Nephron progenitor cell (in vitro differentiated cells): ENCODE measurements around the gene KRT75.

Source experiments
- DNase-seq: peaks from one replicate; pipeline ENCODE4 v3.0.0; 2021
- H3K27ac Mint-ChIP-seq: 2 replicates; pipeline ENCODE4 v1.8.0; 2021; ENCODE audit warnings: mild to moderate bottlenecking, moderate library complexity, mixed read lengths
- H3K27me3 Mint-ChIP-seq: 2 replicates; pipeline ENCODE4 v1.8.0; 2021; ENCODE audit warnings: mild to moderate bottlenecking, low read depth, mixed read lengths; ENCODE audit not compliant: poor library complexity
- H3K36me3 Mint-ChIP-seq: 2 replicates; pipeline ENCODE4 v1.8.0; 2021; ENCODE audit warnings: low read depth, mixed read lengths
- H3K4me1 Mint-ChIP-seq: 2 replicates; pipeline ENCODE4 v1.8.0; 2021; ENCODE audit warnings: mixed read lengths
- H3K4me3 Mint-ChIP-seq: 2 replicates; pipeline ENCODE4 v1.8.0; 2021; ENCODE audit warnings: mild to moderate bottlenecking, moderate library complexity, mixed read lengths
- H3K9me3 Mint-ChIP-seq: 2 replicates; pipeline ENCODE4 v1.8.0; 2021; ENCODE audit warnings: mild to moderate bottlenecking, moderate library complexity, mixed read lengths
- TF ChIP-seq, protein P1 (sequence below): fragments of 200-600 bp; sonication (generic); IDR thresholded peaks from 2 replicates; pipeline ENCODE4 v1.5.0; 2021; ENCODE audit warnings: antibody characterized with exemption

Gene KRT75

DNA sequence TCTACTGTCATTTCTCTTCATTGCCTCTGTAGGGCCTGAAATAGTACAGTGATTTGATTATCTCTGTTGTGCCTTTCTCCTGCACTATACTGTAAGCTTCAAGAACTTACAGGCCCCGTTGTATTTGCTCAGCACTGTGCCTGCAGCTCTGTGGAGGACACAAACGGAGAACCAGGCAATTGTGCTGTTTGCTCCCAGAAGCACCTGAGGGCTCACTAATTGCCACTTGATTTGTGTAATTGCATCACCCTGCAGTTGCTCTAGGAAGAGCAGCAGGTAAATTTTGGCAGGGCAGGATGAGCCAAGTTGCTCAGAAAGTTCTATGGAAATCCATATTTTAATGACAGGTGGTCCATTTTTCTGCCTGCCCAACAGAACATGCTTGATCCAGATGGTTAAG, 16.4 kb downstream of the KRT75 start:
- Mint-ChIP-seq H3K27me3 (peaks cover 4% of the 10 kb centered on the region), H3K4me1 (peaks cover 25% of the 10 kb centered on the region), H3K9me3 (no peaks in the 10 kb centered on the region), H3K27ac (no peak overlapping the region), H3K4me3 (no peak overlapping the region), H3K36me3 (no peaks in the 10 kb centered on the region)
- TF ChIP-seq, protein P1, sequence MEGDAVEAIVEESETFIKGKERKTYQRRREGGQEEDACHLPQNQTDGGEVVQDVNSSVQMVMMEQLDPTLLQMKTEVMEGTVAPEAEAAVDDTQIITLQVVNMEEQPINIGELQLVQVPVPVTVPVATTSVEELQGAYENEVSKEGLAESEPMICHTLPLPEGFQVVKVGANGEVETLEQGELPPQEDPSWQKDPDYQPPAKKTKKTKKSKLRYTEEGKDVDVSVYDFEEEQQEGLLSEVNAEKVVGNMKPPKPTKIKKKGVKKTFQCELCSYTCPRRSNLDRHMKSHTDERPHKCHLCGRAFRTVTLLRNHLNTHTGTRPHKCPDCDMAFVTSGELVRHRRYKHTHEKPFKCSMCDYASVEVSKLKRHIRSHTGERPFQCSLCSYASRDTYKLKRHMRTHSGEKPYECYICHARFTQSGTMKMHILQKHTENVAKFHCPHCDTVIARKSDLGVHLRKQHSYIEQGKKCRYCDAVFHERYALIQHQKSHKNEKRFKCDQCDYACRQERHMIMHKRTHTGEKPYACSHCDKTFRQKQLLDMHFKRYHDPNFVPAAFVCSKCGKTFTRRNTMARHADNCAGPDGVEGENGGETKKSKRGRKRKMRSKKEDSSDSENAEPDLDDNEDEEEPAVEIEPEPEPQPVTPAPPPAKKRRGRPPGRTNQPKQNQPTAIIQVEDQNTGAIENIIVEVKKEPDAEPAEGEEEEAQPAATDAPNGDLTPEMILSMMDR: no peak
- DNase-seq: no peak

DNA sequence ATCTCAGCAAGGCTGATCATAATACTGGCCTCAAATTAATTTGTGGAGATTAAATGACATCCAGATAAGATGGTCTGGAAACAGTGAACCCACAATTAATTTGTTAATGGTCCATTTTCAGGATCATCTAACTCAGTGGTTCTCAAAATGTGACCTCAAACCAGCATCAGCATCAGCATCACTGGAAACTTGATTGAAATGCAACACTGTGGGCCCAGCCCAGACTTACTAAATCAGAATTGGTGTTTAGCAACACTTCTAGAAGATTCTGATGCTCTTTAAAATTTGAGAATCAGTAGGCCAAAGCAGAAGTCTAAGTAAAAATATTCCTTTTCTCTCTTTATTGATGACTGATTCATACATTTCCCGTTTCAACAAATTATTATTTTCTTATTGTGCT, 17.4 kb downstream of the KRT75 start:
- no peaks in the 10 kb centered on the region for H3K27me3 Mint-ChIP-seq
- H3K4me3 Mint-ChIP-seq: no peak overlapping the region
- no peak overlapping the region for H3K27ac Mint-ChIP-seq
- H3K4me1 Mint-ChIP-seq: peaks cover 22% of the 10 kb centered on the region
- TF ChIP-seq, protein P1: no peak
- H3K9me3 Mint-ChIP-seq: no peaks in the 10 kb centered on the region
- no peaks in the 10 kb centered on the region for H3K36me3 Mint-ChIP-seq
- DNase-seq: no peak

DNA sequence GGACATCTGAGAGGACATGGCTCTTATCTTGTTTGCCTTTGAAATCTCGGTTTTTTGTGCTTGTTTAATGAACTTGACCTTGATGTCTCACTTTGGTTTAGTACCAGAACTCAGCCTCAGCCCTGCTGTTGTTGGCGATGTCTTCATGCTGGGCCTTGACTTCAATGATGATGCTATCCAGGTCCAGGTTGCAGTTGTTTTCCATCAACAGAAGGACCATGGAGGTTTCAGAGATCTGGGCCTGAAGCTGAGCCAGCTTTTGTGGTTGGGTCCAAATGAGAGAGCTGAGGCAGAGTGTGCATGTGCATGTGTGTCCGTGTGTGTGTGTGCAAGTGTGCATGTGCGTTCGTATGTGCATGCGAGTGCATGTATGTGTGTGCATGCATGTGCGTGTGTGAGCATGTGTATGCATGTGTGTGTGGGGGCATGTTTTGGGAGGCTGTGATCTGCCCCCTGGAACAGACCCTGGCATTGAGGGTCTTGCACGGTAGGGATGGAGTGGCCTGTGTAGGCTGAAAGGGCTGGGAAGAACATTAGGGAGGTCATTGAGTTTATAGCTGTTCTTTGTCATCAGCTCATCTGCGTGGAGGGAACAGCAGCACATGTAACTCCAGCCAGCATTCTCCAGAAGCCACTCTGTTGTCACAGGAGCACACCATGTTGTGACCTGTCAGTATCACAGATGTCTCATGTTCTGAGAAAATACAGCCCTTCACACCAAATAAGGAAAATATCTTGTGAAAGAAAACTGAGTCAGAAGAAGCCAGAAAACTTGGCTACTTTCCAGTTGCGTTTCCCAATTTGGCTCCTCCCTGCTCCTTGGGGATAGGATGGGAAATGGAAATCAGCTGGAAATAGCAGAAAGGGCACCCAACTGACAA, 18.1 kb downstream of the KRT75 start:
- Mint-ChIP-seq H3K9me3 (peaks cover 1% of the 10 kb centered on the region), H3K27ac (no peak overlapping the region), H3K36me3 (no peaks in the 10 kb centered on the region), H3K4me3 (no peak overlapping the region), H3K27me3 (no peaks in the 10 kb centered on the region), H3K4me1 (peaks cover 22% of the 10 kb centered on the region)
- DNase-seq: no peak
- TF ChIP-seq, protein P1: no peak

DNA sequence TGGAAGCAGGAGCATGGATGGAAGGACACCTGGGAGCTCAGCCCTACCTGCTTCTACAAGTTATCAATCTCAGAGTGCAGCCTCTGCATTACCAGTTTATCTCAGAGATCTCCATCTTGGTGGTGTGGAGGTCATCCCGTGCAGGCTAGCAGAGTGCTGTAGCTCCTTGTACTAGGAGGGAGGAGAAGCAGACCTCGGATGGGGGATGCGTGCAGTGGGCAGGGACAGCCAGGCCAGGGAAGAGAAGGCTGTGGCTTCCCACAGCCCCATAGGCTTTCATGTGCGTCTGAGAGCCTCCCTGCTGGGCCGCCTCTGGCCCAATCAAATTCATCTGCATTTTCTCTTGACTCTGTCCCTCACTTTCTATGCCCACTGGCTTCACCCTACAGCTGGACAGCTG, 19.2 kb downstream of the KRT75 start:
- no peak for DNase-seq
- Mint-ChIP-seq H3K4me3 (no peak overlapping the region), H3K27ac (no peak overlapping the region), H3K4me1 (peaks cover 22% of the 10 kb centered on the region), H3K36me3 (no peaks in the 10 kb centered on the region), H3K9me3 (peaks cover 6% of the 10 kb centered on the region), H3K27me3 (no peaks in the 10 kb centered on the region)
- TF ChIP-seq, protein P1: no peak

DNA sequence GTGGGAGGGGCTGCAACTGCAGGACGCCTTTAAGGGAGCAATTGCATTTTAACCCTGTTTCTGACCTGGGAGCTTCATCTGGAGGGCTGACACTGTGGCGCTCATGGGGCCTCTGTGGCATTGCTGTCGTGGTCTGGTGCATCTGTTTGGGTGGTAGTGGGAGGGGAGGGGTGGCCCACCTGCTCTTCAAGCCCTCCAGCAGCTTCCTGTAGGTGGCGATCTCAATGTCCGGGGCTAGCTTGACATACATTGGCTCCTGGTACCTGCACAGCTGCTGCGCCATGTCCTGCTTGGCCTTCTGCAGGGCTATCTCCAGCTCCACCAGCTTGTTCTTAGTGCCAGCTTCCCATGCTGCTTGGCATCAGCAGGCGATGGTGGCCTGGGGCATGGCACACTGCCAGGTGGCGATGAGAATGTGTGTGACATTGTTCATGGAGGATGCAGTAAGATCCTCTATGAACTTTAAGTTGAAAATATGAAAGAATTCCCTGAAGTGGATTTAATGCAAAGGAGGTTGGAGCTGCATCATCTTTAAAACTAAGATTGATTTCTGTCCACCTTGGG, 20.3 kb downstream of the KRT75 start:
- H3K27me3 Mint-ChIP-seq: no peaks in the 10 kb centered on the region
- H3K9me3 Mint-ChIP-seq: peaks cover 6% of the 10 kb centered on the region
- TF ChIP-seq, protein P1: no peak
- H3K27ac Mint-ChIP-seq: no peak overlapping the region
- no peaks in the 10 kb centered on the region for H3K36me3 Mint-ChIP-seq
- DNase-seq: no peak
- peaks cover 22% of the 10 kb centered on the region for H3K4me1 Mint-ChIP-seq
- no peak overlapping the region for H3K4me3 Mint-ChIP-seq
